HEK293T (cell line): ENCODE results near the gene FUT8.

Source experiments
- CTCF ChIA-PET: fragments of 350-600 bp; formaldehyde crosslinking; extraction: SDS; loops from one replicate; lab custom pipeline; 2021; ENCODE audit warnings: antibody characterized with exemption, inconsistent platforms; lab: Yijun Ruan, JAX
- POLR2A ChIA-PET: fragments of 350-600 bp; formaldehyde crosslinking; extraction: SDS; loops from one replicate; lab custom pipeline; 2020; ENCODE audit warnings: antibody characterized with exemption, inconsistent platforms; lab: Yijun Ruan, JAX
- DNase-seq: peaks from one replicate; pipeline ENCODE4 v3.0.0; 2012; ENCODE audit warnings: mixed read lengths; ENCODE audit errors: extremely low spot score
- ARNT ChIP-seq: fragments of 450-650 bp; IDR thresholded peaks from 2 replicates; pipeline ENCODE4 v1.6.1; 2017; ENCODE audit warnings: mild to moderate bottlenecking
- BHLHE40 ChIP-seq: fragments of 450-650 bp; IDR thresholded peaks from 2 replicates; pipeline ENCODE4 v1.6.1; 2016; ENCODE audit warnings: mild to moderate bottlenecking, moderate library complexity, borderline replicate concordance
- CTBP1 ChIP-seq: fragments of 450-650 bp; IDR thresholded peaks from 2 replicates; pipeline ENCODE4 v1.6.1; 2016; ENCODE audit warnings: borderline replicate concordance
- ELF4 ChIP-seq: fragments of 450-650 bp; IDR thresholded peaks from 2 replicates; pipeline ENCODE4 v1.6.1; 2017; ENCODE audit warnings: antibody characterized with exemption
- FOXA1 ChIP-seq: fragments of 450-650 bp; IDR thresholded peaks from 2 replicates; pipeline ENCODE4 v1.6.1; 2016; ENCODE audit warnings: mild to moderate bottlenecking
- FOXK2 ChIP-seq: fragments of 450-650 bp; IDR thresholded peaks from 2 replicates; pipeline ENCODE4 v1.6.1; 2016; ENCODE audit warnings: mild to moderate bottlenecking
- FOXM1 ChIP-seq: fragments of 450-650 bp; IDR thresholded peaks from 2 replicates; pipeline ENCODE4 v1.6.1; 2017; ENCODE audit warnings: mild to moderate bottlenecking, borderline replicate concordance
- HDGF ChIP-seq: fragments of 450-650 bp; IDR thresholded peaks from 2 replicates; pipeline ENCODE4 v1.6.1; 2017; ENCODE audit warnings: antibody characterized with exemption, borderline replicate concordance
- L3MBTL2 ChIP-seq: fragments of 450-650 bp; conservative IDR thresholded peaks from 2 replicates; pipeline ENCODE4 v1.6.1; 2016; ENCODE audit warnings: mild to moderate bottlenecking
- LEF1 ChIP-seq: fragments of 450-650 bp; IDR thresholded peaks from 2 replicates; pipeline ENCODE4 v1.6.1; 2017; ENCODE audit warnings: mild to moderate bottlenecking, borderline replicate concordance
- NFRKB ChIP-seq: fragments of 450-650 bp; IDR thresholded peaks from 2 replicates; pipeline ENCODE4 v1.6.1; 2016; ENCODE audit warnings: mild to moderate bottlenecking, moderate library complexity
- PKNOX1 ChIP-seq: fragments of 450-650 bp; IDR thresholded peaks from 2 replicates; pipeline ENCODE4 v1.6.1; 2016
- SP1 ChIP-seq: fragments of 450-650 bp; IDR thresholded peaks from 2 replicates; pipeline ENCODE4 v1.6.1; 2017
- SUZ12 ChIP-seq: fragments of 450-650 bp; IDR thresholded peaks from 2 replicates; pipeline ENCODE4 v1.6.1; 2016; ENCODE audit warnings: mild to moderate bottlenecking
- TARDBP ChIP-seq: fragments of 450-650 bp; IDR thresholded peaks from 2 replicates; pipeline ENCODE4 v1.6.1; 2016
- ZNF384 ChIP-seq: fragments of 450-650 bp; IDR thresholded peaks from 2 replicates; pipeline ENCODE4 v1.6.1; 2016

Gene FUT8

GRCh38 chr14:65718629-65719028 is 306.1 kb downstream of the FUT8 start:
- CTCF ChIA-PET, result no interaction called here
- TF ChIP-seq SP1 (no peak), PKNOX1 (no peak), CTBP1 (no peak), FOXM1 (no peak), SUZ12 (no peak), BHLHE40 (no peak), TARDBP (no peak), LEF1 (no peak)
- DNase-seq, result no peak
- POLR2A ChIA-PET, result no interaction called here

- no peak for DNase-seq
- no peak for TF ChIP-seq SP1
- no peak for TF ChIP-seq FOXA1
- no peak for TF ChIP-seq TARDBP
- no peak for TF ChIP-seq ELF4
- no peak for TF ChIP-seq ZNF384
- CTCF ChIA-PET, result no interaction called here
- POLR2A ChIA-PET, result no interaction called here
Measured at GRCh38 chr14:65720171-65720570, 307.6 kb downstream of the FUT8 start.

- POLR2A ChIA-PET, result no interaction called here
- no peak for DNase-seq
- CTCF ChIA-PET, result no interaction called here
- TF ChIP-seq SUZ12, result no peak
- no peak for TF ChIP-seq ARNT
- no peak for TF ChIP-seq BHLHE40
- TF ChIP-seq LEF1, result no peak
- no peak for TF ChIP-seq PKNOX1
Measured at GRCh38 chr14:65720743-65721142, 308.2 kb downstream of the FUT8 start.

- ChIA-PET CTCF (no interaction called here), POLR2A (no interaction called here)
- DNase-seq, result no peak
- TF ChIP-seq SP1 (no peak), BHLHE40 (no peak), SUZ12 (no peak), FOXA1 (no peak), PKNOX1 (no peak), HDGF (no peak), FOXM1 (no peak), LEF1 (no peak), ELF4 (no peak)
Measured at GRCh38 chr14:65723348-65723747, 310.8 kb downstream of the FUT8 start.

DNA sequence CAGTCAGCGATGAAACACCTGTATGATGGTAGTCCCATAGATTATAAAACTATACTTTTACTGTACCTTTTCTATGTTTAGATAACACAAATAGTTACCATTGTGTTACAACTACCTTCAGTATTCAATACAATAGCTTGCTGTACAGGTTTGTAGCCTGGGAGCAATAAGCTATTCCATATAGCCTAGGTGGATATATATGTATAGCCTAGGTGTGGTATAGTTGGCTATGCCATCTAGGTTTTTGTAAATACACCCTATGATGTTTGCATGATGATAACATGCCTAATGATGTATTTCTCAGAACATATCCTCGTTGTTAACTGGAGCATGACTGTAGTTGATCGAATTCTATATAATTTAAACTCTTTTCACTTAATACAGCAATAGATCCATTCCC is 316.1 kb downstream of the FUT8 start:
- ChIA-PET CTCF (no interaction called here), POLR2A (no interaction called here)
- DNase-seq, result no peak
- TF ChIP-seq PKNOX1 (no peak), L3MBTL2 (no peak), FOXK2 (no peak), FOXA1 (no peak), SUZ12 (no peak), CTBP1 (no peak), NFRKB (no peak), ARNT (no peak), LEF1 (no peak), ELF4 (no peak), SP1 (no peak), HDGF (no peak), ZNF384 (no peak), BHLHE40 (no peak), TARDBP (no peak)

DNA sequence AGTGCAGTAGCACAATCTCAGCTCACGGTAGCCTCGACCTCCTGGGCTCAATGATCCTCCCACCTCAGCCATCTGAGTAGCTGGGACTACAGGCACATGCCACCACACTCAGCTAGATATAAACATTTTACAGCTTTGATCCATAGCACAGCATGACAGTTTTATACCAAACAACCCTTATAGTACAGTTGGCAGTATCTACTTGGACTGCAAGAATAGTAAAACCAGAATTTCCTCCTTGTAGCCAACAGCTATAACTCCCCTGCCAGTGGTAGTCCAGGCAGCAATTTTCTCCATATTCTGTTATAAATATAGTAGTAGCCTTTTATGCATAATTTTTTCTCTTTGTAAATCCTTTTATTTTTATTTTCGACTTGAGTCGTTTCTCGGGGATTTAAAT is 317.0 kb downstream of the FUT8 start:
- TF ChIP-seq ELF4, result no peak
- TF ChIP-seq SUZ12, result no peak
- no peak for TF ChIP-seq PKNOX1
- TF ChIP-seq SP1, result no peak
- no peak for TF ChIP-seq CTBP1
- no peak for TF ChIP-seq BHLHE40
- TF ChIP-seq NFRKB, result no peak
- no peak for TF ChIP-seq FOXA1
- no peak for TF ChIP-seq HDGF
- no peak for TF ChIP-seq LEF1
- no peak for TF ChIP-seq ZNF384
- TF ChIP-seq L3MBTL2, result no peak
- TF ChIP-seq FOXM1, result no peak
- ChIA-PET POLR2A (no interaction called here), CTCF (no interaction called here)
- no peak for DNase-seq
